HepG2 (cell line): ENCODE measurements around the gene ZNF771. TPM values are rescaled to one million over a fixed set of nuclear protein-coding genes. Genes with fewer than 3 reads are reported as not detected.

Experiments
- BRCA1 ChIP-seq: sonication (generic); formaldehyde crosslinking; IDR thresholded peaks from 2 replicates; pipeline ENCODE4 v1.4.0; 2020; ENCODE audit warnings: missing genetic modification reagents
- BRD4 ChIP-seq: sonication (generic); formaldehyde crosslinking; IDR thresholded peaks from 2 replicates; pipeline ENCODE4 v1.4.0; 2020; ENCODE audit warnings: missing genetic modification reagents
- FIP1L1 ChIP-seq: fragments of 200-400 bp; formaldehyde crosslinking; IDR thresholded peaks from 2 replicates; pipeline ENCODE4 v1.6.1; 2018; ENCODE audit warnings: low read depth, mild to moderate bottlenecking, low read length, moderate library complexity, borderline replicate concordance; ENCODE audit not compliant: insufficient read depth
- HNRNPH1 ChIP-seq: fragments of 200-400 bp; formaldehyde crosslinking; optimal IDR thresholded peaks from 2 replicates; pipeline ENCODE3; 2017; ENCODE audit warnings: mild to moderate bottlenecking, low read depth, low read length
- KMT2A ChIP-seq: sonication (generic); formaldehyde crosslinking; IDR thresholded peaks from 2 replicates; pipeline ENCODE4 v1.4.0; 2020; ENCODE audit warnings: missing genetic modification reagents
- NCOR1 ChIP-seq: fragments of 200-600 bp; sonication (generic); IDR thresholded peaks from 2 replicates; pipeline ENCODE4 v1.7.0; 2017; ENCODE audit warnings: antibody characterized with exemption, low read length, borderline replicate concordance
- NFATC3 ChIP-seq: sonication (generic); formaldehyde crosslinking; IDR thresholded peaks from 2 replicates; pipeline ENCODE4 v1.5.1; 2020; ENCODE audit warnings: mild to moderate bottlenecking, missing genetic modification reagents
- PCBP1 ChIP-seq: fragments of 200-400 bp; formaldehyde crosslinking; IDR thresholded peaks from 2 replicates; pipeline ENCODE4 v1.6.1; 2017; ENCODE audit warnings: mild to moderate bottlenecking, low read depth, low read length, borderline replicate concordance
- RAD51 ChIP-seq: fragments of 450-650 bp; IDR thresholded peaks from 2 replicates; pipeline ENCODE4 v1.6.1; 2016; ENCODE audit warnings: borderline replicate concordance
- SAFB2 ChIP-seq: sonication (generic); formaldehyde crosslinking; IDR thresholded peaks from 2 replicates; pipeline ENCODE4 v1.5.1; 2020; ENCODE audit warnings: missing genetic modification reagents, low read depth, mild to moderate bottlenecking, borderline replicate concordance
- SIX1 ChIP-seq: sonication (generic); formaldehyde crosslinking; IDR thresholded peaks from 2 replicates; pipeline ENCODE4 v1.4.0; 2020; ENCODE audit warnings: missing genetic modification reagents, borderline replicate concordance
- SMARCE1 ChIP-seq: fragments of 450-650 bp; IDR thresholded peaks from 2 replicates; pipeline ENCODE4 v1.6.1; 2017; ENCODE audit warnings: borderline replicate concordance
- SPEN ChIP-seq: sonication (generic); formaldehyde crosslinking; IDR thresholded peaks from 2 replicates; pipeline ENCODE4 v1.5.1; 2020; ENCODE audit warnings: low read depth, mild to moderate bottlenecking, missing genetic modification reagents
- SRSF4 ChIP-seq: fragments of 200-400 bp; formaldehyde crosslinking; IDR thresholded peaks from one replicate; pipeline ENCODE4 v1.6.1; 2018; ENCODE audit warnings: mild to moderate bottlenecking, low read depth, low read length, moderate library complexity; ENCODE audit not compliant: poor library complexity, severe bottlenecking
- ZNF331 ChIP-seq: sonication (generic); formaldehyde crosslinking; IDR thresholded peaks from 2 replicates; pipeline ENCODE4 v1.4.0; 2020; ENCODE audit warnings: missing genetic modification reagents
- ZNF44 ChIP-seq: sonication (generic); formaldehyde crosslinking; IDR thresholded peaks from 2 replicates; pipeline ENCODE4 v1.5.1; 2020; ENCODE audit warnings: mild to moderate bottlenecking, missing genetic modification reagents
- ZNF75D ChIP-seq: sonication (generic); formaldehyde crosslinking; IDR thresholded peaks from 2 replicates; pipeline ENCODE4 v1.8.1; 2023; ENCODE audit warnings: missing genetic modification reagents, mild to moderate bottlenecking, borderline replicate concordance
- ZNF772 ChIP-seq: sonication (generic); formaldehyde crosslinking; IDR thresholded peaks from 2 replicates; pipeline ENCODE4 v1.5.0; 2020; ENCODE audit warnings: mild to moderate bottlenecking, missing genetic modification reagents
- ZNF781 ChIP-seq: sonication (generic); formaldehyde crosslinking; IDR thresholded peaks from 2 replicates; pipeline ENCODE4 v1.5.1; 2020; ENCODE audit warnings: borderline replicate concordance, mild to moderate bottlenecking, missing genetic modification reagents; ENCODE audit errors: not compliant biosample characterization
- ZNF883 ChIP-seq: sonication (generic); formaldehyde crosslinking; IDR thresholded peaks from 2 replicates; pipeline ENCODE4 v1.5.1; 2020; ENCODE audit warnings: mild to moderate bottlenecking, missing genetic modification reagents; ENCODE audit errors: not compliant biosample characterization
- polyA plus RNA-seq, 8 experiments: library from polyadenylated mRNA; depleted of rRNA in 3 of 8; stranded (reverse) in 7 of 8; unstranded in 1 of 8; fragments of >200 nt; fragmentation: Illumina TruSeq in 4 of 8; extraction: Trizol in 4 of 8; gene quantifications; 2 replicates each; pipeline versions ENCODE4 v1.2.1 to v1.2.3, GENCODE V29; 2011 to 2016; ENCODE audit warnings: low read depth in 4 of 8, missing spikeins in 1 of 8, mixed read lengths in 1 of 8; ENCODE audit not compliant: insufficient read depth in 1 of 8
- total RNA-seq, 5 experiments: library from RNA; depleted of rRNA; stranded (reverse); fragments of >200 nt; fragmentation: Illumina TruSeq; extraction: Trizol; gene quantifications; 2 replicates each; pipeline ENCODE4 v1.2.3, GENCODE V29; 2016; ENCODE audit warnings: low read depth in 1 of 5
- TF ChIP-seq, protein P1 (sequence below), 2 experiments: IDR thresholded peaks; 2 replicates each; pipeline ENCODE4 v1.6.1; 2011 to 2012; ENCODE audit warnings: low read length in 2 of 2, borderline replicate concordance in 1 of 2, low read depth in 1 of 2, mild to moderate bottlenecking in 1 of 2, moderate library complexity in 1 of 2
- TF ChIP-seq, protein P2 (sequence below): sonication (generic); formaldehyde crosslinking; IDR thresholded peaks from 2 replicates; pipeline ENCODE4 v1.4.0; 2020; ENCODE audit warnings: missing genetic modification reagents

The ZNF771 gene
- total and polyA plus RNA-seq, 2 of the 13 experiments (the other 11 are each of a cell fraction or from before 2014, with no cell fraction given): 5.0 to 11.8 TPM

DNA sequence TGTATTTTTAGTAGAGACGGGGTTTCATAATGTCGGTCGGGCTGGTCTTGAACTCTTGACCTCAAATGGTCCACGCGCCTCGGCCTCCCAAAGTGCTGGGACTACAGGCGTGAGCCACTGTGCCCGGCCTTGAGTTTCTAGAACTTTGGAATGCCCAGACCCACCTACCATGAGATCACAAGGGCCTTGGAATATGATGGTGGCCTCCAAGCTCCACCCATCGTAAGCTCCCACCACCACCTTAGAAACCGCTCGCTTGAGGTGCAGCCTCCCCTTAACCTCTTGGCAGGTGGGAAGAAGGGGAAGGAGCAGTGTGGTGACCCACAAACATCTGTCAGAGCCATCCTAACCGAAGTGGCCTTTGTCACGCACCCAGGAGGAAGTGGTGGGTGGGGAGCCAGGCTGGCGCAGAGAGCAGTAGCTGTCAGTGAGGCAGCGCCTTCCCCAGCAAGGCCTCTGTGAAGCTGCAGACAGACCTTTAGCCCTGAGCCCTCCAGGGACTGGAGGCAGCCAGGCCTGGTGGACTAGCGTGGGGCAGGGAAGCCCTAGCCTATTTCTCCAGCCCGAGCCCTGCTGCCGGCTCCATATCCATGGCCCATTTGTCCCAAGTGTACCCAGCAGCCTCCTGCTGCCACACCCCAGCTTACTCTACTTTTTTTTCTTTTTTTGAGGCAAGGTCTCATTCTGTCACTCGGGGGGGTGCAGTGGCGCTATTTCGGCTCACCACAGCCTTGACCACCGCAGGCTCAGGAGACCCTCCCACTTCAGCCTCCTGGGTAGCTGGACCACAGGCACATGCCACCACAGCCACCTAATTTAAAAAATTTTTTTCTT lies 51.4 kb downstream of the ZNF771 start (continued):
- peak; percentile 95 for TF ChIP-seq ZNF883
- no peak for TF ChIP-seq SMARCE1
- no peak for TF ChIP-seq ZNF75D (CRISPR knock-in tag)
- TF ChIP-seq, protein P1, sequence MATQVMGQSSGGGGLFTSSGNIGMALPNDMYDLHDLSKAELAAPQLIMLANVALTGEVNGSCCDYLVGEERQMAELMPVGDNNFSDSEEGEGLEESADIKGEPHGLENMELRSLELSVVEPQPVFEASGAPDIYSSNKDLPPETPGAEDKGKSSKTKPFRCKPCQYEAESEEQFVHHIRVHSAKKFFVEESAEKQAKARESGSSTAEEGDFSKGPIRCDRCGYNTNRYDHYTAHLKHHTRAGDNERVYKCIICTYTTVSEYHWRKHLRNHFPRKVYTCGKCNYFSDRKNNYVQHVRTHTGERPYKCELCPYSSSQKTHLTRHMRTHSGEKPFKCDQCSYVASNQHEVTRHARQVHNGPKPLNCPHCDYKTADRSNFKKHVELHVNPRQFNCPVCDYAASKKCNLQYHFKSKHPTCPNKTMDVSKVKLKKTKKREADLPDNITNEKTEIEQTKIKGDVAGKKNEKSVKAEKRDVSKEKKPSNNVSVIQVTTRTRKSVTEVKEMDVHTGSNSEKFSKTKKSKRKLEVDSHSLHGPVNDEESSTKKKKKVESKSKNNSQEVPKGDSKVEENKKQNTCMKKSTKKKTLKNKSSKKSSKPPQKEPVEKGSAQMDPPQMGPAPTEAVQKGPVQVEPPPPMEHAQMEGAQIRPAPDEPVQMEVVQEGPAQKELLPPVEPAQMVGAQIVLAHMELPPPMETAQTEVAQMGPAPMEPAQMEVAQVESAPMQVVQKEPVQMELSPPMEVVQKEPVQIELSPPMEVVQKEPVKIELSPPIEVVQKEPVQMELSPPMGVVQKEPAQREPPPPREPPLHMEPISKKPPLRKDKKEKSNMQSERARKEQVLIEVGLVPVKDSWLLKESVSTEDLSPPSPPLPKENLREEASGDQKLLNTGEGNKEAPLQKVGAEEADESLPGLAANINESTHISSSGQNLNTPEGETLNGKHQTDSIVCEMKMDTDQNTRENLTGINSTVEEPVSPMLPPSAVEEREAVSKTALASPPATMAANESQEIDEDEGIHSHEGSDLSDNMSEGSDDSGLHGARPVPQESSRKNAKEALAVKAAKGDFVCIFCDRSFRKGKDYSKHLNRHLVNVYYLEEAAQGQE (IDR thresholded peaks at IDR 0.05; ENCODE audit: borderline replicate concordance in 1 of 2, low read depth in 1 of 2, low read length in 2 of 2): no peak; a peak in 1 of 4 replicates
- TF ChIP-seq NFATC3 (CRISPR knock-in tag): no peak
- TF ChIP-seq PCBP1: no peak
- TF ChIP-seq SAFB2: 0 out of 2 replicates have a peak, but pooled peaks have one; percentile 94
- peak; percentile 36 for TF ChIP-seq ZNF781 (CRISPR knock-in tag)
- TF ChIP-seq BRD4 (CRISPR knock-in tag): peak; percentile 78; the same call in 1 of the 2 replicates
- no peak for TF ChIP-seq SIX1 (CRISPR knock-in tag)
- TF ChIP-seq, protein P2, sequence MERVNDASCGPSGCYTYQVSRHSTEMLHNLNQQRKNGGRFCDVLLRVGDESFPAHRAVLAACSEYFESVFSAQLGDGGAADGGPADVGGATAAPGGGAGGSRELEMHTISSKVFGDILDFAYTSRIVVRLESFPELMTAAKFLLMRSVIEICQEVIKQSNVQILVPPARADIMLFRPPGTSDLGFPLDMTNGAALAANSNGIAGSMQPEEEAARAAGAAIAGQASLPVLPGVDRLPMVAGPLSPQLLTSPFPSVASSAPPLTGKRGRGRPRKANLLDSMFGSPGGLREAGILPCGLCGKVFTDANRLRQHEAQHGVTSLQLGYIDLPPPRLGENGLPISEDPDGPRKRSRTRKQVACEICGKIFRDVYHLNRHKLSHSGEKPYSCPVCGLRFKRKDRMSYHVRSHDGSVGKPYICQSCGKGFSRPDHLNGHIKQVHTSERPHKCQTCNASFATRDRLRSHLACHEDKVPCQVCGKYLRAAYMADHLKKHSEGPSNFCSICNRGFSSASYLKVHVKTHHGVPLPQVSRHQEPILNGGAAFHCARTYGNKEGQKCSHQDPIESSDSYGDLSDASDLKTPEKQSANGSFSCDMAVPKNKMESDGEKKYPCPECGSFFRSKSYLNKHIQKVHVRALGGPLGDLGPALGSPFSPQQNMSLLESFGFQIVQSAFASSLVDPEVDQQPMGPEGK (CRISPR knock-in tag): peak; percentile 58
- no peak for TF ChIP-seq RAD51
- TF ChIP-seq FIP1L1: no peak
- peak; percentile 61; the same call in 1 of the 2 replicates for TF ChIP-seq ZNF772
- TF ChIP-seq NCOR1: peak; percentile 60
- TF ChIP-seq BRCA1: 0 out of 2 replicates have a peak, but pooled peaks have one; percentile 65
- TF ChIP-seq ZNF331 (CRISPR knock-in tag): peak; percentile 40; the same call in 1 of the 2 replicates
- peak; percentile 89 for TF ChIP-seq SPEN (CRISPR knock-in tag)
- TF ChIP-seq ZNF44: peak; percentile 79
- TF ChIP-seq HNRNPH1: no peak
- no peak for TF ChIP-seq SRSF4
- TF ChIP-seq KMT2A (CRISPR knock-in tag): 0 out of 2 replicates have a peak, but pooled peaks have one; percentile 36
